ENCODE measurements around the gene DERL2.

Gene DERL2

DNA sequence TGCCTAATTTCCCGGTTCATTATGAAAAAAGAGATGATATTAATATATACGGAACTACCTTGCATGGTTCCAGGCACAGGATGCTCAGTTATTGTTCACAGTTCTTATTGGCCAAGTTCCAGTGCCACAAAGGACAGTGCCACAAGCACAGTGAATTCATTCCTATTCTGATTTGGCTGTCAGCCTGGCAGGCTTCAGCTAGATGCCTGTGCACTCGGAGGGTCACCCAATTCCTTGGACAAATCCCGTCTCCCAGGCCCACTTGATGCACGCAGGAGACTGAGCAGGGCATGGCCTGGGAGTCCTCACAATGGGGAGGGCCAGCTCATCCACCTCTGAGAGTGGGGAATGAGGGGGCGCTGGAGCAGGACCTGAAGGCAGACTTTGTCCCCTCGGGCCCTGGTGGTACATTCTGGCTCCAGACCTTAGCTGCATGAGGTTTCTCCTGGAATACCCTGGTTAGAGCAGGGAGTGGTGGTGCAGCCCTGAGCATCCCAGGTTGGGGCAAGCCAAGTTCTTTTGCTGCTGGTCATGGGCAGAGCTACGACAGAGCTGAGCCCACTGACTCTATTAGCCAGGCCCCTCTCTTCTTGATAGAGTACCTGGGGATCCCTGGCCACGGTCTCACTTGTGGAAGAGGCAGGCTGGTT, 41.7 kb upstream of the DERL2 start:
- H3F3A ChIP-seq (ENCODE audit: insufficient read depth, low read length) = no peaks in the 10 kb centered on the region
- H3K9me2 ChIP-seq (ENCODE audit: low read depth, low read length) = no peaks in the 10 kb centered on the region
- H3K4me1 ChIP-seq (ENCODE audit: insufficient read depth, low read length, severe bottlenecking) = no peaks in the 10 kb centered on the region
- no peak overlapping the region for H3K4me3 ChIP-seq (ENCODE audit: low read depth, low read length, poor library complexity, severe bottlenecking)
- H2AFZ ChIP-seq (ENCODE audit: low read length) = no peak overlapping the region
- H4K20me1 ChIP-seq (ENCODE audit: insufficient read depth, low read length) = no peaks in the 10 kb centered on the region
- no peak overlapping the region for H3K4me2 ChIP-seq (ENCODE audit: low read length)
- no peak overlapping the region for H3K27ac ChIP-seq (ENCODE audit: low read depth, low read length, poor library complexity, severe bottlenecking)
- H3K9me3 ChIP-seq (ENCODE audit: low read length) = no peaks in the 10 kb centered on the region
- H3K9ac ChIP-seq (ENCODE audit: low read length) = no peak overlapping the region
- no peak for TF ChIP-seq EZH2 (IDR thresholded peaks at IDR 0.05; ENCODE audit: borderline replicate concordance, low read length)
- TF ChIP-seq, protein P1, sequence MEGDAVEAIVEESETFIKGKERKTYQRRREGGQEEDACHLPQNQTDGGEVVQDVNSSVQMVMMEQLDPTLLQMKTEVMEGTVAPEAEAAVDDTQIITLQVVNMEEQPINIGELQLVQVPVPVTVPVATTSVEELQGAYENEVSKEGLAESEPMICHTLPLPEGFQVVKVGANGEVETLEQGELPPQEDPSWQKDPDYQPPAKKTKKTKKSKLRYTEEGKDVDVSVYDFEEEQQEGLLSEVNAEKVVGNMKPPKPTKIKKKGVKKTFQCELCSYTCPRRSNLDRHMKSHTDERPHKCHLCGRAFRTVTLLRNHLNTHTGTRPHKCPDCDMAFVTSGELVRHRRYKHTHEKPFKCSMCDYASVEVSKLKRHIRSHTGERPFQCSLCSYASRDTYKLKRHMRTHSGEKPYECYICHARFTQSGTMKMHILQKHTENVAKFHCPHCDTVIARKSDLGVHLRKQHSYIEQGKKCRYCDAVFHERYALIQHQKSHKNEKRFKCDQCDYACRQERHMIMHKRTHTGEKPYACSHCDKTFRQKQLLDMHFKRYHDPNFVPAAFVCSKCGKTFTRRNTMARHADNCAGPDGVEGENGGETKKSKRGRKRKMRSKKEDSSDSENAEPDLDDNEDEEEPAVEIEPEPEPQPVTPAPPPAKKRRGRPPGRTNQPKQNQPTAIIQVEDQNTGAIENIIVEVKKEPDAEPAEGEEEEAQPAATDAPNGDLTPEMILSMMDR (IDR thresholded peaks at IDR 0.05; ENCODE audit: low read length) = no peak
- no peaks in the 10 kb centered on the region for H3K79me2 ChIP-seq (ENCODE audit: insufficient read depth, low read length)
- H3K27me3 ChIP-seq (ENCODE audit: insufficient read depth, low read length) = no peaks in the 10 kb centered on the region
- H3K36me3 ChIP-seq (ENCODE audit: insufficient read depth, low read length) = peaks cover 17% of the 10 kb centered on the region

DNA sequence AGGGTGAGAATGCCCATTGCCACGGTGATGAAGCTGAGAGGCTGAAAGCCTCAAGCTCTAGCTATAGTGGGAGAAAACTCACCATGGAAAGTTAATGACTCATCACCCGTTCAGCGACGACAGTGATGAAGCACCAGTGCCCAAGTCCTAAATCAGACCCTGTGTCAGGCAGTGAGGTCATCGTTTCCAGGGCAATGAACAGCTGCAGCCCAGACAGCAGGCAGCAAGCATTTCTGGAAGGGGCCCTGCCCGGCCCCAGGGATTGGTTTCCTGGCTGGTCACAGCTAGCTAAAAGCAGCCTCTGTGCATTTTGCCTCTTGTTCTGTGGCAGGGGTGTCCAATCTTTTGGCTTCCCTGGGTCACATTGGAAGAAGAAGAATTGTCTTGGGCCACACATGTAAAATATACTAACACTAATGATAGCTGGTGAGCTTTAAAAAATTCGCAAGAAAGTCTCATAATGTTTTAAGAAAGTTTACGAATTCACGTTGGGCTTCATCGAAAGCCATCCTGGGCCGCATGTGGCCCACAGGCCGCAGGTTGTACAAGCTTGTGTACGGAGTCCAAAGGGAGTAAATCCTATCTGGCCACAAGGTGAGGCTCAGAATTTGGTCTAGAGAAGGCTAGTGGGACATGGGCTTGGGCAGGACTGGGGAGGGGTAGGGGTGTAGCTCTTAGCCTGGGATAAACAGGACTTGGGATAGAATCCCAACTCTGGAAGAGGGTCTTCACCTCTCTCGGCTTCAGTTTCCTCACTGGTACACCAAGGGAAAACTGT, 41.0 kb upstream of the DERL2 start:
- Histone ChIP-seq H3K9ac (ENCODE audit: low read length) (no peak overlapping the region), H3K27me3 (ENCODE audit: insufficient read depth, low read length) (no peaks in the 10 kb centered on the region), H3K4me1 (ENCODE audit: insufficient read depth, low read length, severe bottlenecking) (no peaks in the 10 kb centered on the region), H4K20me1 (ENCODE audit: insufficient read depth, low read length) (no peaks in the 10 kb centered on the region), H3K27ac (ENCODE audit: low read depth, low read length, poor library complexity, severe bottlenecking) (no peak overlapping the region), H3K36me3 (ENCODE audit: insufficient read depth, low read length) (peaks cover 17% of the 10 kb centered on the region), H3K9me2 (ENCODE audit: low read depth, low read length) (no peaks in the 10 kb centered on the region), H3K79me2 (ENCODE audit: insufficient read depth, low read length) (no peaks in the 10 kb centered on the region), H3K9me3 (ENCODE audit: low read length) (no peaks in the 10 kb centered on the region), H2AFZ (ENCODE audit: low read length) (no peak overlapping the region), H3F3A (ENCODE audit: insufficient read depth, low read length) (no peaks in the 10 kb centered on the region), H3K4me3 (ENCODE audit: low read depth, low read length, poor library complexity, severe bottlenecking) (no peak overlapping the region), H3K4me2 (ENCODE audit: low read length) (no peak overlapping the region)
- TF ChIP-seq, protein P1 (IDR thresholded peaks at IDR 0.05; ENCODE audit: low read length) = no peak
- TF ChIP-seq EZH2 (IDR thresholded peaks at IDR 0.05; ENCODE audit: borderline replicate concordance, low read length) = no peak

GRCh38 chr17:5523249-5523648, 37.3 kb upstream of the DERL2 start:
- Histone ChIP-seq H3K27me3 (ENCODE audit: insufficient read depth, low read length) (no peaks in the 10 kb centered on the region), H3K9me2 (ENCODE audit: low read depth, low read length) (no peaks in the 10 kb centered on the region), H3K36me3 (ENCODE audit: insufficient read depth, low read length) (peaks cover 12% of the 10 kb centered on the region), H3K79me2 (ENCODE audit: insufficient read depth, low read length) (no peaks in the 10 kb centered on the region), H3K4me2 (ENCODE audit: low read length) (no peak overlapping the region), H3K9ac (ENCODE audit: low read length) (no peak overlapping the region), H4K20me1 (ENCODE audit: insufficient read depth, low read length) (no peaks in the 10 kb centered on the region), H2AFZ (ENCODE audit: low read length) (no peak overlapping the region), H3K9me3 (ENCODE audit: low read length) (no peaks in the 10 kb centered on the region), H3K4me1 (ENCODE audit: insufficient read depth, low read length, severe bottlenecking) (no peaks in the 10 kb centered on the region), H3F3A (ENCODE audit: insufficient read depth, low read length) (no peaks in the 10 kb centered on the region), H3K4me3 (ENCODE audit: low read depth, low read length, poor library complexity, severe bottlenecking) (no peak overlapping the region), H3K27ac (ENCODE audit: low read depth, low read length, poor library complexity, severe bottlenecking) (no peak overlapping the region)
- no peak for TF ChIP-seq EZH2 (IDR thresholded peaks at IDR 0.05; ENCODE audit: borderline replicate concordance, low read length)
- TF ChIP-seq, protein P1 (IDR thresholded peaks at IDR 0.05; ENCODE audit: low read length) = no peak

All from OCI-LY1 (cell line).